Astrocyte (in vitro differentiated cells and primary cell): ENCODE measurements around the gene ADGRF3.

Experiments used
- EZH2 ChIP-seq: IDR thresholded peaks from 2 replicates; pipeline ENCODE4 v1.6.1; 2012; ENCODE audit warnings: mild to moderate bottlenecking, low read length, inconsistent platforms; ENCODE audit not compliant: insufficient read depth
- TF ChIP-seq, protein P1 (sequence below): IDR thresholded peaks from 2 replicates; pipeline ENCODE4 v1.5.1; 2011; ENCODE audit warnings: low read depth, mild to moderate bottlenecking, inconsistent platforms, low read length, moderate library complexity; ENCODE audit not compliant: insufficient read depth

GRCh38 chr2:26359886-26360473 lies 13.4 kb upstream of the ADGRF3 start:
- TF ChIP-seq, protein P1, sequence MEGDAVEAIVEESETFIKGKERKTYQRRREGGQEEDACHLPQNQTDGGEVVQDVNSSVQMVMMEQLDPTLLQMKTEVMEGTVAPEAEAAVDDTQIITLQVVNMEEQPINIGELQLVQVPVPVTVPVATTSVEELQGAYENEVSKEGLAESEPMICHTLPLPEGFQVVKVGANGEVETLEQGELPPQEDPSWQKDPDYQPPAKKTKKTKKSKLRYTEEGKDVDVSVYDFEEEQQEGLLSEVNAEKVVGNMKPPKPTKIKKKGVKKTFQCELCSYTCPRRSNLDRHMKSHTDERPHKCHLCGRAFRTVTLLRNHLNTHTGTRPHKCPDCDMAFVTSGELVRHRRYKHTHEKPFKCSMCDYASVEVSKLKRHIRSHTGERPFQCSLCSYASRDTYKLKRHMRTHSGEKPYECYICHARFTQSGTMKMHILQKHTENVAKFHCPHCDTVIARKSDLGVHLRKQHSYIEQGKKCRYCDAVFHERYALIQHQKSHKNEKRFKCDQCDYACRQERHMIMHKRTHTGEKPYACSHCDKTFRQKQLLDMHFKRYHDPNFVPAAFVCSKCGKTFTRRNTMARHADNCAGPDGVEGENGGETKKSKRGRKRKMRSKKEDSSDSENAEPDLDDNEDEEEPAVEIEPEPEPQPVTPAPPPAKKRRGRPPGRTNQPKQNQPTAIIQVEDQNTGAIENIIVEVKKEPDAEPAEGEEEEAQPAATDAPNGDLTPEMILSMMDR, result no peak
- TF ChIP-seq EZH2, result no peak
